ENCODE results near the gene MOV10. TPM values are rescaled to one million over a fixed set of nuclear protein-coding genes. Genes with fewer than 3 reads are reported as not detected.

Gene MOV10
- total RNA-seq, 1 donor from 2014 or later: 16.1 TPM

Other genes with a start within 250 kb of the MOV10 start
- gene WNT2B, start 165.7 kb upstream of the MOV10 start, total RNA-seq: 1.5 TPM
- 10.6 TPM for gene ST7L, start 55.5 kb upstream of the MOV10 start, total RNA-seq
- 30.5 TPM for gene CAPZA1, start 54.8 kb upstream of the MOV10 start, total RNA-seq
- gene RHOC, start 32.5 kb downstream of the MOV10 start, total RNA-seq: 118 TPM
- 5.3 TPM for gene PPM1J, start 40.7 kb downstream of the MOV10 start, total RNA-seq

Data from Right ventricle myocardium inferior (tissue), 1 donor.